Activated effector memory CD4-positive, alpha-beta T cell treated with anti-CD3 and anti-CD28 coated beads, Interleukin-2, amount 50 U/mL, for 16 hours (primary cell): ENCODE data around the gene DBX1.

Experiments used
- DNase-seq: peaks from one replicate; pipeline ENCODE4 v3.0.0-alpha.2; 2020

The DBX1 gene

GRCh38 chr11:20120134-20120925, 39.9 kb downstream of the DBX1 start:
- DNase-seq = no peak

GRCh38 chr11:20119315-20119714, 41.0 kb downstream of the DBX1 start:
- no peak for DNase-seq

- DNase-seq = no peak
Observed at GRCh38 chr11:20118209-20118608, 42.1 kb downstream of the DBX1 start.

GRCh38 chr11:20117291-20117690, 43.0 kb downstream of the DBX1 start:
- no peak for DNase-seq

GRCh38 chr11:20116825-20117224, 43.5 kb downstream of the DBX1 start:
- no peak for DNase-seq

GRCh38 chr11:20114588-20114987, 45.7 kb downstream of the DBX1 start:
- no peak for DNase-seq

- DNase-seq = no peak
Observed at GRCh38 chr11:20113149-20113438, 47.2 kb downstream of the DBX1 start.

GRCh38 chr11:20112291-20113148, 47.8 kb downstream of the DBX1 start:
- DNase-seq = no peak

GRCh38 chr11:20111871-20112270, 48.4 kb downstream of the DBX1 start:
- DNase-seq = no peak

- peak; percentile 68 for DNase-seq
Observed at GRCh38 chr11:20110908-20111669, 49.2 kb downstream of the DBX1 start.

GRCh38 chr11:20109731-20110445, 50.4 kb downstream of the DBX1 start:
- no peak for DNase-seq
